ENCODE results near the gene GJD4. TPM values are rescaled to one million over a fixed set of nuclear protein-coding genes. Genes with fewer than 3 reads are reported as not detected.

The GJD4 gene
- total and polyA plus RNA-seq, 2 donors (not counting 3 experiments of a cell fraction or from before 2014, with no cell fraction given) = not detected

GRCh38 chr10:35631404-35631803, 26.3 kb downstream of the GJD4 start:
- dilution Hi-C loops (cut with MboI; ENCODE audit: extremely low pct_ligation_motif_present, low sequenced_read_pairs) (no loop called here), intact Hi-C loops (cut with micrococcal nuclease) (no loop called here)
- Histone ChIP-seq H3K27ac (ENCODE audit: insufficient read depth, low read depth, low read length) (no peak overlapping the region), H3K79me2 (ENCODE audit: control insufficient read depth, insufficient read depth, low read length) (no peaks in the 10 kb centered on the region), H3K4me1 (ENCODE audit: control insufficient read depth, extremely low read depth, insufficient read depth, low read length) (peaks cover 6% of the 10 kb centered on the region), H3K9me1 (replicated peaks; ENCODE audit: control insufficient read depth, extremely low read depth, insufficient read depth, low read length) (no peaks in the 10 kb centered on the region), H3K36me3 (ENCODE audit: control insufficient read depth in 2 of 2, extremely low read depth in 1 of 2, insufficient read depth in 2 of 2, low read length in 2 of 2) (no peaks in the 10 kb centered on the region), H4K20me1 (replicated peaks; ENCODE audit: control insufficient read depth, extremely low read depth, insufficient read depth, low read length) (no peaks in the 10 kb centered on the region), H3K4me2 (ENCODE audit: insufficient read depth, low read length) (no peak overlapping the region), H3K27me3 (ENCODE audit: control insufficient read depth in 2 of 2, insufficient read depth in 2 of 2, low read length in 2 of 2) (no peaks in the 10 kb centered on the region), H2AFZ (ENCODE audit: low read depth, low read length) (no peak overlapping the region), H3K4me3 (replicated peaks in 1 of 3; ENCODE audit: insufficient read depth in 1 of 3, low read depth in 1 of 3, low read length in 3 of 3) (no peak overlapping the region), H3K9ac (replicated peaks; ENCODE audit: extremely low read depth, insufficient read depth, low read length) (no peak overlapping the region), H3K9me3 (replicated peaks; ENCODE audit: control insufficient read depth, insufficient read depth, low read length) (no peaks in the 10 kb centered on the region)
- DNase-seq (ENCODE audit: low read depth, low spot score) (no peak), FAIRE-seq (no peak)
- TF ChIP-seq MAX (IDR thresholded peaks at IDR 0.05; ENCODE audit: insufficient read depth, insufficient read length) = no peak
- no peak for TF ChIP-seq MYC (IDR thresholded peaks at IDR 0.05; ENCODE audit: low read depth, low read length)
- no peak for TF ChIP-seq JUN (IDR thresholded peaks at IDR 0.05; ENCODE audit: borderline replicate concordance, insufficient read depth, insufficient read length, low read depth)
- TF ChIP-seq FOS (IDR thresholded peaks at IDR 0.05; ENCODE audit: borderline replicate concordance, insufficient read depth, low read length) = no peak
- ChIA-PET CTCF (interaction anchor here (10.8 kb wide), 1 partner anchor 1149 kb away, joined by 316 read pairs; no protein-coding TSS in a partner anchor), POLR2A (no interaction called here)
- no TSS peak for BruUV-seq (replicated peaks)

GRCh38 chr10:35632027-35632426, 26.9 kb downstream of the GJD4 start:
- no peaks in the 10 kb centered on the region for H3K36me3 ChIP-seq (ENCODE audit: control insufficient read depth in 2 of 2, extremely low read depth in 1 of 2, insufficient read depth in 2 of 2, low read length in 2 of 2)
- no peaks in the 10 kb centered on the region for H4K20me1 ChIP-seq (replicated peaks; ENCODE audit: control insufficient read depth, extremely low read depth, insufficient read depth, low read length)
- H3K9ac ChIP-seq (replicated peaks; ENCODE audit: extremely low read depth, insufficient read depth, low read length) = no peak overlapping the region
- ChIA-PET POLR2A (no interaction called here), CTCF (interaction anchor here (10.8 kb wide), 1 partner anchor 1149 kb away, joined by 316 read pairs; no protein-coding TSS in a partner anchor)
- H3K4me2 ChIP-seq (ENCODE audit: insufficient read depth, low read length) = no peak overlapping the region
- BruUV-seq (replicated peaks) = no TSS peak
- no peak for DNase-seq (ENCODE audit: low read depth, low spot score)
- H3K9me3 ChIP-seq (replicated peaks; ENCODE audit: control insufficient read depth, insufficient read depth, low read length) = no peaks in the 10 kb centered on the region
- TF ChIP-seq POLR2A (IDR thresholded peaks at IDR 0.05; ENCODE audit: low read depth, low read length) (no peak), JUN (IDR thresholded peaks at IDR 0.05; ENCODE audit: borderline replicate concordance, insufficient read depth, insufficient read length, low read depth) (no peak), GATA2 (IDR thresholded peaks at IDR 0.05; ENCODE audit: insufficient read depth, insufficient read length, low read depth, low read length) (no peak), MYC (IDR thresholded peaks at IDR 0.05; ENCODE audit: low read depth, low read length) (no peak), POLR2AphosphoS5 (IDR thresholded peaks at IDR 0.05; ENCODE audit: insufficient read depth, low read depth, low read length) (no peak)
- H3K27me3 ChIP-seq (ENCODE audit: control insufficient read depth in 2 of 2, insufficient read depth in 2 of 2, low read length in 2 of 2) = no peaks in the 10 kb centered on the region
- intact Hi-C loops (cut with micrococcal nuclease) = no loop called here
- dilution Hi-C loops (cut with MboI; ENCODE audit: extremely low pct_ligation_motif_present, low sequenced_read_pairs) = no loop called here
- no peak overlapping the region for H2AFZ ChIP-seq (ENCODE audit: low read depth, low read length)
- no peak overlapping the region for H3K4me3 ChIP-seq (replicated peaks in 1 of 3; ENCODE audit: insufficient read depth in 1 of 3, low read depth in 1 of 3, low read length in 3 of 3)
- no peak overlapping the region for H3K27ac ChIP-seq (ENCODE audit: insufficient read depth, low read depth, low read length)
- FAIRE-seq = no peak
- H3K4me1 ChIP-seq (ENCODE audit: control insufficient read depth, extremely low read depth, insufficient read depth, low read length) = peaks cover under 1% of the 10 kb centered on the region
- H3K79me2 ChIP-seq (ENCODE audit: control insufficient read depth, insufficient read depth, low read length) = no peaks in the 10 kb centered on the region
- no peaks in the 10 kb centered on the region for H3K9me1 ChIP-seq (replicated peaks; ENCODE audit: control insufficient read depth, extremely low read depth, insufficient read depth, low read length)
